Neural progenitor cell (in vitro differentiated cells): ENCODE measurements around the gene WBP1L.

ENCODE experiments used
- EZH2 ChIP-seq: fragments of 200-600 bp; sonication (generic); IDR thresholded peaks from 2 replicates; pipeline ENCODE4 v1.6.1; 2017; ENCODE audit warnings: antibody characterized with exemption, mild to moderate bottlenecking, moderate library complexity
- TF ChIP-seq, protein P1 (sequence below): fragments of 200-600 bp; sonication (generic); IDR thresholded peaks from 2 replicates; pipeline ENCODE4 v1.5.1; 2017; ENCODE audit warnings: antibody characterized with exemption, mild to moderate bottlenecking

DNA sequence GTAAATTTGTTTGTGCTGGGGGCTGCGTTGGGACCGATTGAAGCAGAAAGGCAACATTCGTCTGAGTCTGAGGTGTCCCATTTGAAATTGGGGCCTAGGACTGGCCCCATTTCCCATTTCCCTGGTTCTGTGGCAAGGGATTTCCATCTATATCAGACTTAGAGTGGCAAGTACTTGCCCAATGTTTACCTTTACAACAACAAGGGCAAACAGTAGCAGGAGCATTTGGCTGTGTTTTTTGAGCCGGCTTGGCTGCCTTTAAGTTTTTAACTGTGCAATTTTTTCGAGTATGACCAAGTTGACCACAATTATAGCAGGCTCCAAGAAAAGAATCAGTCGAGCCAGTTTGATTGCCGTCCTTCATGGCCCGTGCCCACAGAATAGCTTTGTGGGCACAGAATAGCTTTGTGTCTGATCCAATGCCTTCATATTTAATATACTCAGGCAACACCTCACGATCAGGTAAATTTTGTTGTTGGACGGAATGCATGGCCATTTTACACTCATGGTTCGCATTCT lies 98.1 kb downstream of the WBP1L start:
- TF ChIP-seq, protein P1, sequence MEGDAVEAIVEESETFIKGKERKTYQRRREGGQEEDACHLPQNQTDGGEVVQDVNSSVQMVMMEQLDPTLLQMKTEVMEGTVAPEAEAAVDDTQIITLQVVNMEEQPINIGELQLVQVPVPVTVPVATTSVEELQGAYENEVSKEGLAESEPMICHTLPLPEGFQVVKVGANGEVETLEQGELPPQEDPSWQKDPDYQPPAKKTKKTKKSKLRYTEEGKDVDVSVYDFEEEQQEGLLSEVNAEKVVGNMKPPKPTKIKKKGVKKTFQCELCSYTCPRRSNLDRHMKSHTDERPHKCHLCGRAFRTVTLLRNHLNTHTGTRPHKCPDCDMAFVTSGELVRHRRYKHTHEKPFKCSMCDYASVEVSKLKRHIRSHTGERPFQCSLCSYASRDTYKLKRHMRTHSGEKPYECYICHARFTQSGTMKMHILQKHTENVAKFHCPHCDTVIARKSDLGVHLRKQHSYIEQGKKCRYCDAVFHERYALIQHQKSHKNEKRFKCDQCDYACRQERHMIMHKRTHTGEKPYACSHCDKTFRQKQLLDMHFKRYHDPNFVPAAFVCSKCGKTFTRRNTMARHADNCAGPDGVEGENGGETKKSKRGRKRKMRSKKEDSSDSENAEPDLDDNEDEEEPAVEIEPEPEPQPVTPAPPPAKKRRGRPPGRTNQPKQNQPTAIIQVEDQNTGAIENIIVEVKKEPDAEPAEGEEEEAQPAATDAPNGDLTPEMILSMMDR, result no peak
- TF ChIP-seq EZH2, result no peak
